ENCODE data around the gene CACNA1H. TPM values are rescaled to one million over a fixed set of nuclear protein-coding genes. Genes with fewer than 3 reads are reported as not detected.

CACNA1H gene
- total RNA-seq, 2 experiments from 2014 or later = 3.2 to 3.6 TPM

GRCh38 chr16:1171854-1172428, 19.0 kb downstream of the CACNA1H start:
- Mint-ChIP-seq H3K4me3 (no peak overlapping the region), H3K36me3 (ENCODE audit: low read depth) (no peaks in the 10 kb centered on the region), H3K9me3 (no peaks in the 10 kb centered on the region), H3K27ac (no peak overlapping the region), H3K27me3 (no peaks in the 10 kb centered on the region), H3K4me1 (no peaks in the 10 kb centered on the region)
- CTCF ChIA-PET = no interaction called here
- DNase-seq = no peak
- POLR2A ChIA-PET = no interaction called here

GRCh38 chr16:1172651-1173050, 19.7 kb downstream of the CACNA1H start:
- CTCF ChIA-PET = no interaction called here
- H3K36me3 Mint-ChIP-seq (ENCODE audit: low read depth) = no peaks in the 10 kb centered on the region
- H3K27me3 Mint-ChIP-seq = no peaks in the 10 kb centered on the region

GRCh38 chr16:1173788-1174451, 21.0 kb downstream of the CACNA1H start:
- Mint-ChIP-seq H3K4me3 (no peak overlapping the region), H3K9me3 (no peaks in the 10 kb centered on the region), H3K27ac (no peak overlapping the region), H3K4me1 (no peaks in the 10 kb centered on the region), H3K27me3 (no peaks in the 10 kb centered on the region), H3K36me3 (ENCODE audit: low read depth) (no peaks in the 10 kb centered on the region)
- no peak for DNase-seq
- CTCF ChIA-PET = no interaction called here
- POLR2A ChIA-PET = no interaction called here

More at GRCh38 chr16:1172651-1173050, 19.7 kb downstream of the CACNA1H start:
- POLR2A ChIA-PET = no interaction called here
- no peak for DNase-seq
- H3K4me1 Mint-ChIP-seq = no peaks in the 10 kb centered on the region
- H3K9me3 Mint-ChIP-seq = no peaks in the 10 kb centered on the region
- no peak overlapping the region for H3K4me3 Mint-ChIP-seq
- no peak overlapping the region for H3K27ac Mint-ChIP-seq

- DNase-seq = no peak
- Mint-ChIP-seq H3K27ac (no peak overlapping the region), H3K9me3 (no peaks in the 10 kb centered on the region), H3K27me3 (no peaks in the 10 kb centered on the region), H3K4me3 (no peak overlapping the region), H3K36me3 (ENCODE audit: low read depth) (no peaks in the 10 kb centered on the region), H3K4me1 (no peaks in the 10 kb centered on the region)
- ChIA-PET CTCF (no interaction called here), POLR2A (no interaction called here)
Measured at GRCh38 chr16:1174477-1175357, 21.8 kb downstream of the CACNA1H start.

GRCh38 chr16:1175566-1176279, 22.8 kb downstream of the CACNA1H start:
- Mint-ChIP-seq H3K27ac (no peak overlapping the region), H3K36me3 (ENCODE audit: low read depth) (no peaks in the 10 kb centered on the region), H3K27me3 (no peaks in the 10 kb centered on the region), H3K4me3 (no peak overlapping the region), H3K4me1 (no peaks in the 10 kb centered on the region), H3K9me3 (no peaks in the 10 kb centered on the region)
- CTCF ChIA-PET = no interaction called here
- POLR2A ChIA-PET = no interaction called here
- DNase-seq = no peak

- H3K4me3 Mint-ChIP-seq = no peak overlapping the region
- no peaks in the 10 kb centered on the region for H3K27me3 Mint-ChIP-seq
- CTCF ChIA-PET = no interaction called here
- H3K36me3 Mint-ChIP-seq (ENCODE audit: low read depth) = no peaks in the 10 kb centered on the region
- no peaks in the 10 kb centered on the region for H3K4me1 Mint-ChIP-seq
- no peak for DNase-seq
- POLR2A ChIA-PET = no interaction called here
- no peak overlapping the region for H3K27ac Mint-ChIP-seq
- no peaks in the 10 kb centered on the region for H3K9me3 Mint-ChIP-seq
Measured at GRCh38 chr16:1176280-1176897, 23.5 kb downstream of the CACNA1H start.

GRCh38 chr16:1177053-1177452, 24.1 kb downstream of the CACNA1H start:
- no peaks in the 10 kb centered on the region for H3K4me1 Mint-ChIP-seq
- ChIA-PET POLR2A (no interaction called here), CTCF (no interaction called here)
- H3K27me3 Mint-ChIP-seq = no peaks in the 10 kb centered on the region
- no peak overlapping the region for H3K27ac Mint-ChIP-seq
- H3K4me3 Mint-ChIP-seq = no peak overlapping the region
- H3K9me3 Mint-ChIP-seq = no peaks in the 10 kb centered on the region
- H3K36me3 Mint-ChIP-seq (ENCODE audit: low read depth) = no peaks in the 10 kb centered on the region
- no peak for DNase-seq

- H3K27ac Mint-ChIP-seq = no peak overlapping the region
- DNase-seq = no peak
- no peaks in the 10 kb centered on the region for H3K4me1 Mint-ChIP-seq
- H3K4me3 Mint-ChIP-seq = no peak overlapping the region
- H3K36me3 Mint-ChIP-seq (ENCODE audit: low read depth) = no peaks in the 10 kb centered on the region
- POLR2A ChIA-PET = no interaction called here
- H3K9me3 Mint-ChIP-seq = no peaks in the 10 kb centered on the region
- CTCF ChIA-PET = no interaction called here
- no peaks in the 10 kb centered on the region for H3K27me3 Mint-ChIP-seq
Measured at GRCh38 chr16:1177750-1178149, 24.8 kb downstream of the CACNA1H start.

- H3K27me3 Mint-ChIP-seq = no peaks in the 10 kb centered on the region
- no peaks in the 10 kb centered on the region for H3K4me1 Mint-ChIP-seq
- H3K4me3 Mint-ChIP-seq = no peak overlapping the region
- DNase-seq = no peak
- no peak overlapping the region for H3K27ac Mint-ChIP-seq
- ChIA-PET CTCF (no interaction called here), POLR2A (no interaction called here)
- H3K9me3 Mint-ChIP-seq = no peaks in the 10 kb centered on the region
- no peaks in the 10 kb centered on the region for H3K36me3 Mint-ChIP-seq (ENCODE audit: low read depth)
Measured at GRCh38 chr16:1178295-1178910, 25.5 kb downstream of the CACNA1H start.

GRCh38 chr16:1180549-1181403, 27.9 kb downstream of the CACNA1H start:
- Mint-ChIP-seq H3K27me3 (no peaks in the 10 kb centered on the region), H3K4me3 (no peak overlapping the region), H3K9me3 (no peaks in the 10 kb centered on the region), H3K36me3 (ENCODE audit: low read depth) (no peaks in the 10 kb centered on the region), H3K4me1 (no peaks in the 10 kb centered on the region), H3K27ac (no peak overlapping the region)
- ChIA-PET CTCF (interaction anchor here (1.2 kb wide), 1 partner anchor 13 kb away, joined by 3 read pairs; no protein-coding TSS in a partner anchor), POLR2A (no interaction called here)
- DNase-seq = no peak

GRCh38 chr16:1181404-1182315, 28.8 kb downstream of the CACNA1H start:
- Mint-ChIP-seq H3K4me3 (no peak overlapping the region), H3K27ac (no peak overlapping the region), H3K27me3 (no peaks in the 10 kb centered on the region), H3K4me1 (no peaks in the 10 kb centered on the region), H3K36me3 (ENCODE audit: low read depth) (no peaks in the 10 kb centered on the region), H3K9me3 (no peaks in the 10 kb centered on the region)
- CTCF ChIA-PET = interaction anchor here (1.2 kb wide), 1 partner anchor 14 kb away, joined by 3 read pairs; no protein-coding TSS in a partner anchor
- POLR2A ChIA-PET = no interaction called here
- DNase-seq = no peak
